A549 treated with CpdA at 1 μM for 4 hours (cell line): ENCODE results near the gene SKIC3. TPM values are rescaled to one million over a fixed set of nuclear protein-coding genes. Genes with fewer than 3 reads are reported as not detected.

Experiments used
- total RNA-seq: library from RNA; stranded (reverse); fragments of 200-300 nt; extraction: Qiagen RNA extraction; gene quantifications from 5 replicates; pipeline ENCODE4 v1.2.3, GENCODE V29; 2022; ENCODE audit warnings: low read depth

Gene SKIC3
- 18.4 to 25.6 TPM (median 22.5 TPM) in 5 replicates for total RNA-seq

DNA sequence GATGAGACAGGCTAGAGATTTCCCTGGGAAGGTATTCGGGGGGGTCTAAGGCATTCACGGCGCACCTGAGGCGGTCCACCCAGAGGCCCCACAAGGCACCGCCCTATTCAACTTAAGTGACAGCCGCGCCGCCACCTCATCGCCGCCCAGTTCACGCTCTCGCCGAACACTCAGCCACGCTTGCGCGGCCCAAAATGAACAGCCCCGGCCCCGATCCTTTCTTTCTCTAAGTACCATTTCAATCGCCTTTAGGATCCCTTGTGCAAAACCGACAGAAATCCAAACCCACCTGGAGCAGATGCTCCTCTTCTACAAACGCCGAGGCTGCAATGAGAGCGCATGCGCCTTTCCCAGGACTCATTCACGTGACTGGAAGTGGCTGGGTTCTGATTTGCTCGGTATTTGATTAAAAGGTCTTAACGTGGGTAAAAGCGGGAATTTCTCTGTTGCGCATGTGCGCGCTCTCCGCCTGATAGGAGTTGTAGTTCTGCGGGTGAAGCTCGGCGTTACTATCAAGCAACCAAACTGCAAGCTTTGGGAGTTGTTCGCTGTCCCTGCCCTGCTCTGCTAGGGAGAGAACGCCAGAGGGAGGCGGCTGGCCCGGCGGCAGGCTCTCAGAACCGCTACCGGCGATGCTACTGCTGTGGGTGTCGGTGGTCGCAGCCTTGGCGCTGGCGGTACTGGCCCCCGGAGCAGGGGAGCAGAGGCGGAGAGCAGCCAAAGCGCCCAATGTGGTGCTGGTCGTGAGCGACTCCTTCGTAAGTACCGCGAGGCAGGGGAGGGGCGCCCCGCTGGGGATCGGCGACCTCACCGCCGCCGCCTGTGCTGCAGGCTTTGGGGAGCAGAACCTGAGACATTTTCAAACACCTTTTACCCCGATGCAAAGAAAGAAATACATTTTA, at the start of gene SKIC3, which contains the start of gene ARSK:
SKIC3 (minus strand) TSS at position 331 of the 902 bp plus-strand sequence. CDS start 7,827 bp downstream, outside the sequence.
ARSK (plus strand) TSS at position 455 of the 902 bp plus-strand sequence; CDS start at position 633, 178 bp downstream.

Other genes starting within 250 kb of the SKIC3 start
- gene FAM81B, start 163.6 kb downstream of the SKIC3 start, total RNA-seq: not detected in 5 replicates
- 5.7 to 7.6 TPM (median 7.3 TPM) in 5 replicates for gene ARSK, start 124 bp upstream of the SKIC3 start, total RNA-seq
- gene GPR150, start 65.1 kb upstream of the SKIC3 start, total RNA-seq: 0.07 to 0.15 TPM (median 0.08 TPM) in 4 of 5 replicates, not detected in the other
- 2.5 to 3.8 TPM (median 3.1 TPM) in 5 replicates for gene RFESD, start 91.8 kb upstream of the SKIC3 start, total RNA-seq
- gene SPATA9, start 128.0 kb upstream of the SKIC3 start, total RNA-seq: 0.09 TPM in 1 of 5 replicates, not detected in the others
- gene RHOBTB3, start 176.4 kb upstream of the SKIC3 start, total RNA-seq: 5.9 to 10.0 TPM (median 7.3 TPM) in 5 replicates